ENCODE measurements around the gene TAS2R20.

Gene TAS2R20

GRCh38 chr12:10957741-10958140 lies 40.4 kb downstream of the TAS2R20 start:
- DNase-seq = no peak

GRCh38 chr12:10956085-10956484 lies 42.0 kb downstream of the TAS2R20 start:
- DNase-seq = no peak

GRCh38 chr12:10952645-10953044 lies 45.5 kb downstream of the TAS2R20 start:
- no peak for DNase-seq
